ENCODE data around the gene MEGF6. TPM values are rescaled to one million over a fixed set of nuclear protein-coding genes. Genes with fewer than 3 reads are reported as not detected.

Gene MEGF6
- total and polyA plus RNA-seq, 2 of the 8 experiments (the other 6 are each of a cell fraction or from before 2014, with no cell fraction given): 4.1 to 14.8 TPM

DNA sequence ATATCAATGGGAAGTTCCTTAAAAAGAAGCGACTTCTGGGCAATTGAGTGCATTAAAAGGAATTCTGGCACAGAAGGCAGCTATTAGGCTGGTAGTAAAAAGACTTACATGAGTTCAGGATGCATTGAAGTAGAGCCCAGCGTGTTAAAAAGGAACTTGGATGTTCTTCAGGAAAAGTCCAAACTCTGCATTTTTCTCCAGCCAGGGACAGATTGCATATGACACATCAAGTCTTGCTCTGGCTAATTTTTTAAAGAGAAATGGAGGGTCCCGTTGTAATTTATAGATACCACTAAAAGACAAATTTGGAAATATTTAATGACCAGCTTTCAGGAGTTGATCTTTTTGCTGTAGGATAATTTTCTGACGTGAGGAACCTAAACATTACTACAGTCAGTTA, 14.7 kb upstream of the MEGF6 start (continued):
- no peak for TF ChIP-seq NANOG (IDR thresholded peaks at IDR 0.05; ENCODE audit: insufficient read depth, low read depth, low read length, poor library complexity, severe bottlenecking)
- no peak for TF ChIP-seq YY1 (IDR thresholded peaks at IDR 0.05; ENCODE audit: low read depth, low read length)
- no peak for TF ChIP-seq RXRA (IDR thresholded peaks at IDR 0.05; ENCODE audit: insufficient read depth, low read depth, low read length)

Measured in H1 (cell line).